Measurements from ENCODE around the gene PNPLA5. TPM values are rescaled to one million over a fixed set of nuclear protein-coding genes. Genes with fewer than 3 reads are reported as not detected.

PNPLA5 gene
- total RNA-seq, 4 donors from 2014 or later, result not detected

GRCh38 chr22:43845981-43846380, 45.8 kb downstream of the PNPLA5 start:
- TF ChIP-seq CTCF (IDR thresholded peaks at IDR 0.05; ENCODE audit: low read depth), result no peak

- no peak for TF ChIP-seq CTCF (IDR thresholded peaks at IDR 0.05; ENCODE audit: low read depth)
Observed at GRCh38 chr22:43844560-43845545, 47.0 kb downstream of the PNPLA5 start.

- no peak for TF ChIP-seq CTCF (IDR thresholded peaks at IDR 0.05; ENCODE audit: low read depth)
Observed at GRCh38 chr22:43843783-43844530, 47.9 kb downstream of the PNPLA5 start.

- no peak for TF ChIP-seq CTCF (IDR thresholded peaks at IDR 0.05; ENCODE audit: low read depth)
Observed at GRCh38 chr22:43841742-43842141, 50.1 kb downstream of the PNPLA5 start.

- no peak for TF ChIP-seq CTCF (IDR thresholded peaks at IDR 0.05; ENCODE audit: low read depth)
Observed at GRCh38 chr22:43840851-43841250, 51.0 kb downstream of the PNPLA5 start.

- no peak for TF ChIP-seq CTCF (IDR thresholded peaks at IDR 0.05; ENCODE audit: low read depth)
Observed at GRCh38 chr22:43840431-43840830, 51.4 kb downstream of the PNPLA5 start.

- no peak for TF ChIP-seq CTCF (IDR thresholded peaks at IDR 0.05; ENCODE audit: low read depth)
Observed at GRCh38 chr22:43839781-43840180, 52.0 kb downstream of the PNPLA5 start.
